Activated naive CD4-positive, alpha-beta T cell treated with anti-CD3 and anti-CD28 coated beads for 36 hours (primary cell): ENCODE data around the gene LGALS9. TPM values are rescaled to one million over a fixed set of nuclear protein-coding genes. Genes with fewer than 3 reads are reported as not detected.
"Not testable (repeated sequence)": the region's sequence is repeated elsewhere in the genome, so short reads cannot be mapped to it uniquely, and the experiment has no call there.

Experiments
- CTCF ChIA-PET: fragments of 350-600 bp; sonication (Branson Sonifier 250); formaldehyde crosslinking; loops from one replicate; lab custom pipeline; 2021; ENCODE audit warnings: antibody characterized with exemption; lab: Charles Lee
- DNase-seq: peaks from one replicate; pipeline ENCODE4 v3.0.0-alpha.2; 2020
- H3K27ac Mint-ChIP-seq: one replicate; pipeline ENCODE4 v1.8.0; 2021; ENCODE audit warnings: mild to moderate bottlenecking, mixed read lengths
- H3K27me3 Mint-ChIP-seq: one replicate; pipeline ENCODE4 v1.8.0; 2021; ENCODE audit warnings: low read depth, mixed read lengths
- H3K36me3 Mint-ChIP-seq: one replicate; pipeline ENCODE4 v1.8.0; 2021; ENCODE audit warnings: low read depth, mixed read lengths
- H3K4me1 Mint-ChIP-seq: one replicate; pipeline ENCODE4 v1.8.0; 2021; ENCODE audit warnings: low read depth, mixed read lengths
- H3K4me3 Mint-ChIP-seq: one replicate; pipeline ENCODE4 v1.8.0; 2021; ENCODE audit warnings: mild to moderate bottlenecking, moderate library complexity, mixed read lengths
- H3K9me3 Mint-ChIP-seq: one replicate; pipeline ENCODE4 v1.8.0; 2021; ENCODE audit warnings: mixed read lengths
- intact Hi-C: fragments of 100-400 bp; cut with micrococcal nuclease; formaldehyde crosslinking; loops from one replicate; pipeline ENCODE4 v1.15.1; 2023
- total RNA-seq, 2 experiments: library from RNA; stranded (reverse); gene quantifications; one replicate each; pipeline ENCODE4 v1.2.3, GENCODE V29; 2021

Gene LGALS9
- total RNA-seq, 2 experiments from 2014 or later: 80.2 to 81.1 TPM

DNA sequence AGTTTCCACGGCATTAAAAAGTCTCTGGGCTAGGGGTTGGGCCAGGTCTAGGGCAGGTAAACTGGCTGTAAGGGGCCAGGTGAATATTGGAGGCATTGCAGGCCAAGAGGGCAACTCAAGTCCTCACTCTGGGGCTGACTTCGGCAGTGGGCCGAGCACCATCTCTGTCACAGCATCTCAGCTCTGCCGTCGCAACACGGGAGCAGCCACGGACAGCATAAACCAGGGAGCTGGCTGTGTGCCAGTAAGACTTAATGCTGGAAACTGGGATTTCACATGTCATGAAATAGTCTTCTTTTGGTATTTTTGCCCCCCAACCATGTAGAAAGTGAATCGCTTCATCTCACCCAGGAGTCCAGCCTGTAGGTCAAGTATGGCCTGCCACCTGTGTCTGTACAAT is 12.6 kb upstream of the LGALS9 start:
- H3K27me3 Mint-ChIP-seq: no peaks in the 10 kb centered on the region
- CTCF ChIA-PET: interaction anchor here (1.4 kb wide), 1 partner anchor 33 kb away, joined by 3 read pairs; no protein-coding TSS in a partner anchor

DNA sequence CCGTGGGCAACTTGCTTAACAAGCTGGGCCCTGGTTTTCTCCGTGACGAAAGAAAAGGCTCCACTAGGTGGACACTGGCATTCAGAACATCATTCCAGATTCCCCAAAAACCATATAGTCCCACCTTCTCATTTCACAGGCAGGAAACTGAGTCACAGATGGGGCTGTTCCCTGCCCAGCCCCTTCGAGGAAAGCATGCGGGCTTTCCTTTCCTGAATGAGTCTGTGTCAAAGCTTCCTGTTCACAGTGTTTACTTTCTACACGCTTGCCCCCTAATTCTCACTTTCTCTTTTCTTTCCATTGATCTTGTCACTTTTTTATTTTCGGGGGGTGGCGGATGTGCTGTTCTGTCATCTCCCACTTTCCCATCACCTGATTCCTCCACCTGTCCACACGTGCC is 10.3 kb upstream of the LGALS9 start:
- no peaks in the 10 kb centered on the region for H3K27me3 Mint-ChIP-seq
- H3K4me3 Mint-ChIP-seq: no peak overlapping the region
- intact Hi-C loops: loop anchor here (1.0 kb wide), 2 partner anchors 8 to 76 kb away; no protein-coding TSS in a partner anchor
- peak; percentile 65 for DNase-seq
- CTCF ChIA-PET: interaction anchor here (0.7 to 1.7 kb wide), 4 partner anchors 9 to 271 kb away, joined by 3 to 5 read pairs (median 4); no protein-coding TSS in a partner anchor
- H3K27ac Mint-ChIP-seq: peak overlapping the region; percentile 51
- H3K4me1 Mint-ChIP-seq: peaks cover 36% of the 10 kb centered on the region
- no peaks in the 10 kb centered on the region for H3K9me3 Mint-ChIP-seq
- peaks cover 68% of the 10 kb centered on the region for H3K36me3 Mint-ChIP-seq

More for the DNA sequence above, 12.6 kb upstream of the LGALS9 start:
- intact Hi-C loops: no loop called here
- no peak for DNase-seq
- no peak overlapping the region for H3K4me3 Mint-ChIP-seq
- no peaks in the 10 kb centered on the region for H3K9me3 Mint-ChIP-seq
- H3K36me3 Mint-ChIP-seq: peaks cover 80% of the 10 kb centered on the region
- peaks cover 48% of the 10 kb centered on the region for H3K4me1 Mint-ChIP-seq
- peak overlapping the region; percentile 51 for H3K27ac Mint-ChIP-seq

DNA sequence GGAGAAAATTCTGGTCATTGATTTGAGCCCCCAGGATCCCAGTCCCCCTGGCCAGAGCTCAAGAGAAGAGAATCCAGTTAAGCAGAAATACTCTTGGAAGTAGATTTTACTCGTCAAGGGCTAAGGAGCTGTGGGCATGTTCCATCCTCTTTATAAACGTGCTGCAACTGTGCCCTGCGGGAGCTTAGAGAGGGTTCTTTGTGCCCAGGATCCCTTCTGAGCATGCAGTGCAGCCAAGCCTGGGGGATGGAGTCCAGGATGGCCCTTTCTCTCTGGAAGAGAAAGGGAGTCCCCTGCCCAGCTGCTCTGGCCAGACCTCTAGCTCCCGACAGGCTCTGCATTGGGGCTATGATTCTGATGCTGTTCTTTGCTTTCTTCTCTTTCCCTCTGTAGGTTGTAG is 9.5 kb upstream of the LGALS9 start:
- H3K4me1 Mint-ChIP-seq: peaks cover 28% of the 10 kb centered on the region
- H3K9me3 Mint-ChIP-seq: no peaks in the 10 kb centered on the region
- H3K36me3 Mint-ChIP-seq: peaks cover 61% of the 10 kb centered on the region

DNA sequence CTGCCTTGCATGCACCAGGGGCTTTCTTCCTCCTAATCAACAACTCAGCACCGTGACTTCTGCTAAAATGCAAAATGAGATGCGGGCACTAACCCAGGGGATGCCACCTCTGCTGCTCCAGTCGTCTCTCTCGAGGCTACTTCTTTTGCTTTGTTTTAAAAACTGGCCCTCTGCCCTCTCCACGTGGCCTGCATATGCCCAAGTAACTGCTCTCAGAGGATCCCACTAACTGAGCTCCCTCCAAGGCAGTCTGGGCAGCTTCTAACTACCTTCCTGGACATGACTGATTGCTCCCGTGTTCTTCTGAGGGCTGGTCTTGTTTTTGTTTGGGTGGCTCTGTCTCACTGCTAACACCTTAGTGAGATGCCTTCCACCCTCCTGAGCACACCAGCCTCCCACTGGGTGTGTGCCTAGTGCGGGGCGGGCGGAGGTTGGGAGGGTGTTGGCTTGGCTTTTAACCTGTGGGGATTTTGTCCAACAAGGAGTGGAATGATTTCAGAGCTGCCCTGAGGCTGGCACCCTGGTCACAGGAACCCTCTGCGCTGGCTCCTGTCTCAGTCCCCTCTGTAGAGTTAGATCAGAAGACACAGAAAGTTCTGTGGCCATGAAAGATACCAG is 8.9 kb upstream of the LGALS9 start:
- intact Hi-C loops: no loop called here
- H3K9me3 Mint-ChIP-seq: no peaks in the 10 kb centered on the region
- H3K4me1 Mint-ChIP-seq: peaks cover 23% of the 10 kb centered on the region
- peaks cover 56% of the 10 kb centered on the region for H3K36me3 Mint-ChIP-seq
- CTCF ChIA-PET: interaction anchor here (0.7 to 1.1 kb wide), 4 partner anchors 8 to 242 kb away, joined by 3 to 4 read pairs (median 3); partner anchors contain the start of gene LGALS9
- no peak overlapping the region for H3K27ac Mint-ChIP-seq
- H3K4me3 Mint-ChIP-seq: no peak overlapping the region
- H3K27me3 Mint-ChIP-seq: no peaks in the 10 kb centered on the region
- no peak for DNase-seq

More for the DNA sequence above, 9.5 kb upstream of the LGALS9 start:
- intact Hi-C loops: no loop called here
- no peak for DNase-seq
- no peaks in the 10 kb centered on the region for H3K27me3 Mint-ChIP-seq
- CTCF ChIA-PET: interaction anchor here (0.7 to 1.7 kb wide), 4 partner anchors 9 to 272 kb away, joined by 3 to 5 read pairs (median 4); partner anchors contain the start of gene LGALS9
- no peak overlapping the region for H3K27ac Mint-ChIP-seq
- no peak overlapping the region for H3K4me3 Mint-ChIP-seq

DNA sequence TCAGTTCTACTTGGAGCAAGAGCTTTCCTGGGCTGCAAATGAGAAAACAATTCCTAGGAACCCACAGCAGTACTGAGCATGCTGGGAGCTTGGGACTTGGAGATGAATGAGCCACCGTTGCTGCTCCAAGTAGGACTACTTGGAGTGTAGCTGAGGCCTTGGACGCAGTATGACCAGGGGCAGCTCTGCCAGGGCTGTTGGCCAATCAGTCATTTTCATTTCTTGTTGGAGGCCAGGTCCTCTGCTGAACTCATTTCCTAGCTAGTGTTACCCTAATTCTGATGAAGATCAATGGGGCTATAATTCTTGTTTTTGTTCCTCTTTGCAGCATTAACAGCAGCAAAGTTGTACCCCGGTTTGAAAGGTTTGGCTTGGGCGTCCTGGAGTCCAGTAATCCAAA is 8.0 kb upstream of the LGALS9 start:
- no peak for DNase-seq
- Mint-ChIP-seq H3K27ac (no peak overlapping the region), H3K9me3 (no peaks in the 10 kb centered on the region), H3K4me1 (peaks cover 18% of the 10 kb centered on the region), H3K27me3 (no peaks in the 10 kb centered on the region), H3K4me3 (no peak overlapping the region), H3K36me3 (peaks cover 48% of the 10 kb centered on the region)
- CTCF ChIA-PET: interaction anchor here (1.0 to 1.1 kb wide), 3 partner anchors 9 to 243 kb away, joined by 3 to 4 read pairs (median 3); no protein-coding TSS in a partner anchor
- intact Hi-C loops: no loop called here

DNA sequence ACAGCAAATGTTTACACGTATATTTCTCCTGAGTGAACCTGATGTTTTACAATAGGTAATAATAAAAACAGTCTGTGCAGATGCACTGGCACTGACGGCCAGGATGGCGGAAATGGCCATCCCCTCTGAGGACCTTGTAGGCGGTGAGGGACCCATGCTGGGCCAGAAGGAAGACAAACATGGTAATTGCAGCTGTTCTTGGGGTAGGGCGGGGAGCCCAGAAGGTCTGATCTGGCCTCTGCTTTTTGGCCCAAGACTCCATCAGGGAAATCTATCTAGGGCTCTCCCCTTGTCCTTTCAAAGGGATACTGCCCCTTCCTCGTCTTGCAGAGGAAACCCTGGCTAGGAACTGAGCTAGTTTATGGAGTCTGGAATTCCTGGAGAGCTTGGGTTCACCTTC is 7.4 kb upstream of the LGALS9 start:
- H3K27me3 Mint-ChIP-seq: no peaks in the 10 kb centered on the region
- peaks cover 42% of the 10 kb centered on the region for H3K36me3 Mint-ChIP-seq
- no peak overlapping the region for H3K4me3 Mint-ChIP-seq
- no peak overlapping the region for H3K27ac Mint-ChIP-seq
- CTCF ChIA-PET: no interaction called here
- intact Hi-C loops: no loop called here
- no peaks in the 10 kb centered on the region for H3K9me3 Mint-ChIP-seq
- H3K4me1 Mint-ChIP-seq: peaks cover 18% of the 10 kb centered on the region
- no peak for DNase-seq

DNA sequence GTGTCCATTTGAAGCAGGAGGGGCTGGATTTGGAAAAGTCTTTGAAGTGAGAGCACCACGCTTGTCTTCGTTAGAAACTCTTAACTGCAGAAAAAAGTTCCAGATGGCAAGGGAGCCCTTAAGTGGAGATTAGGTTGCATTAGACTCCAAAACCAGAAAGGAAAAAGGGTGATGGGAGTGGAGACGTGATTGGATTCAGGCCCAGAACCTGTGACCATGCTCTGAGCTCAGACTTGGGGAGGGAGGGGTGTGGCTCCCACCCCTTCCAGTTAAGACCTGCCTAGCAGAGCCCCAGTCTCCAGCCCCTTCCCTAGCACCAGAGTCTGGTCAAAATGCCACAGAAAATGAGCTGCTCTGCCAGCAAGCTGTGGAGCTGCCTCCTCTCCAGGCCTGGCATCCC is 6.4 kb upstream of the LGALS9 start:
- Mint-ChIP-seq H3K9me3 (no peaks in the 10 kb centered on the region), H3K27ac (no peak overlapping the region), H3K27me3 (no peaks in the 10 kb centered on the region), H3K4me1 (peaks cover 24% of the 10 kb centered on the region), H3K36me3 (peaks cover 41% of the 10 kb centered on the region), H3K4me3 (no peak overlapping the region)
- intact Hi-C loops: no loop called here
- no peak for DNase-seq
- CTCF ChIA-PET: no interaction called here

DNA sequence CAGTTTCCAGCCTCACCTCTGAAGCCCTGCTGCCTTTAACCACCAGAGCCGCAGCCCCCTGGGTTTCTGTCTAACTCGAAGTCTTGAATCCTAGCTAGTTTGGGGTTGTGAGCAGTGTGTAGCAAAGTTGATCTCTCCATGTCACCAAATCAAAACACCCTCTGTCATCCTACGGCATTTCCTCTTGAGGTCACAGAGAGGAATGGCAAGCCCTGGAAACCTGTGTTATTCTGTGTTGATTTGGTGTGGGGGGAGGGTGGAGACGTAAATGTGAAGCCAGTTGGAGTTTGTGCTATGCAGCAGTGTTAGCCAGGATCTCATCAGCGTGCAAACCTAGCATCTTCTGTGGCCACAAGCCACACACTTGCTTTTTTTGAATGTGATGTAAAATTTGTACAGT is 5.1 kb upstream of the LGALS9 start:
- H3K27ac Mint-ChIP-seq: no peak overlapping the region
- CTCF ChIA-PET: interaction anchor here (1.0 to 2.0 kb wide), 4 partner anchors 24 to 77 kb away, joined by 3 to 5 read pairs (median 4); no protein-coding TSS in a partner anchor
- H3K4me1 Mint-ChIP-seq: peaks cover 19% of the 10 kb centered on the region

DNA sequence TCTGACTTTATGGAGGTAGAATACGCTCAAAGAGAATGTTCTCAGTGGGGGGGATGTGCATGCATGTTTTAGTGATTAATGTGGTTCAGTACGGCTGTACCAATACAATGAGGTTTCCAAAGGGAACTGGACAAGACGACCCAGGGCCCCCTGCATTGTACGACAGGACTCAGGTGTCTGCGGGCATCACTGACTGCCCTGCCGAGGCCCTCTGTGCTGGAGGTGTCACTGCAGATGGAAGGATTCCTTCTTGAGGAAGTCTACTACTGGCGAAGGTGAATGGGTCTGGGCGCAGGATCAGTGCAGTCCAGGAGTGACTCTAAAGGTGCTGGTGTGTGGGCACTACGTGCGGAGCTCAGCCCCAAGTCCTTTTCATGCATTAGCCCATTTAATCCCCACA is 3.5 kb upstream of the LGALS9 start:
- intact Hi-C loops: no loop called here
- Mint-ChIP-seq H3K9me3 (no peaks in the 10 kb centered on the region), H3K36me3 (peaks cover 26% of the 10 kb centered on the region), H3K4me3 (no peak overlapping the region), H3K27ac (no peak overlapping the region), H3K4me1 (peaks cover 25% of the 10 kb centered on the region), H3K27me3 (no peaks in the 10 kb centered on the region)
- DNase-seq: no peak
- CTCF ChIA-PET: no interaction called here

More for the DNA sequence above, 5.1 kb upstream of the LGALS9 start:
- Mint-ChIP-seq H3K36me3 (peaks cover 34% of the 10 kb centered on the region), H3K4me3 (no peak overlapping the region), H3K27me3 (no peaks in the 10 kb centered on the region), H3K9me3 (no peaks in the 10 kb centered on the region)
- intact Hi-C loops: no loop called here
- no peak for DNase-seq

DNA sequence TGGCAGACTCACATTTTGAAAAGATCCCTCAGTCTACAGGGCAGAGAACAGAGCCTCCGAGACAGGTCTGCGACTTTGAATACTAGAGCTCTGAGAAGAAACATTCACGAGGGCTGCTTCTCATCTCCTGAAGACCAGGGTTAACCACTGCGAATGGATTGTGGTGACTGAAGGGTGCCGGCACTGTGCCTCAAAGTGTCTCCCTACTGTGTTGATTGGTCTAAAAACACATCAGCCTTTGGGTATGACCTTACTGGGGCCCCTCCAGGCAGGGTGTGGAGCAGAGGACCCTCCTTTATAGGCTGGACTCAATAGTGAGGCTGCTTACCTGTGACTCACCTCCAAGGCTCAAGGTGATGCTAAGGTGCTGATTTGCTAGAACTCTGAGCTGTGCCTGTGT is 2.6 kb upstream of the LGALS9 start:
- no peak for DNase-seq
- peaks cover 18% of the 10 kb centered on the region for H3K36me3 Mint-ChIP-seq
- H3K9me3 Mint-ChIP-seq: no peaks in the 10 kb centered on the region
- no peak overlapping the region for H3K4me3 Mint-ChIP-seq
- intact Hi-C loops: no loop called here
- H3K27ac Mint-ChIP-seq: peak overlapping the region; percentile 59
- peaks cover 33% of the 10 kb centered on the region for H3K4me1 Mint-ChIP-seq
- CTCF ChIA-PET: no interaction called here
- no peaks in the 10 kb centered on the region for H3K27me3 Mint-ChIP-seq

DNA sequence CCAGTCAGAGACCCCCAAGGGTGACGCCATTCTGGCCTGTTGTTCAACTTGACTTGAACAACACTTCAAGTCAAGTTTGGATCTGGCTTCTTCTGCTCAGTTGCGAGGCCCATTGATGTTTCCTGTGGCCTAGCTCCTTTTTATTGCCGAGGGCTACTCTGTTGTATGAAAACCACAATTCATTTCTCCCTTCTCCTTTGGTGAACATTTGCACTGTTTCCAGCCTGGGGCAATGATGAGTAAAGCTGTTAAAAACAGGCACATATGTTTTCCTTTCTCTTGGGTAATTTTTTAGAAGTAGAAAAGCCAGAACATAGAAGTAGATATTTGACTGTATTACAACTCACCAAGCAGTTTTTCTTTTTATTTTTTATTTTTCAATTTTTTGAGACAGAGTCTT is 1.7 kb upstream of the LGALS9 start:
- peaks cover 37% of the 10 kb centered on the region for H3K4me1 Mint-ChIP-seq
- H3K27me3 Mint-ChIP-seq, intact Hi-C loops, DNase-seq, H3K9me3 Mint-ChIP-seq, H3K27ac Mint-ChIP-seq, H3K4me3 Mint-ChIP-seq, CTCF ChIA-PET: not testable (repeated sequence)
- H3K36me3 Mint-ChIP-seq: peaks cover 12% of the 10 kb centered on the region

DNA sequence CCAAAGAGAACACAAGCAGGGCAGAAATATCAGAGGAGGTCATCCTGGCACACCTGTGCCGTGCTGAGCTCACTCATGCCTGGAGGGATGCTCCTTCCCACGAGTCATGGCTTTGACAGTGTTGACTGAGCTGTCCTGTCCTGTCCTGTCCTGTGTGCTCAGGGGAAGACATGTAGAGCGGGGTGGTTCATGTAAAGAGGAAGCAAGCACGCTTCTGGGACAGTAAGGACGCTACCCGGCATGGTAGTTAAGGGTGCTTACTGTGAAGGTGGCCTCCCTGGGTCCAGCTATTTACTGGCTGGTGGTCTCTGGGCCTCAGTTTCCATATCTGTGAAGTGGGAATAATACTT is 398 bp downstream of the LGALS9 start:
- intact Hi-C loops: loop anchor here (2.0 kb wide), 1 partner anchor 19 kb away; no protein-coding TSS in a partner anchor
- H3K9me3 Mint-ChIP-seq: no peaks in the 10 kb centered on the region
- no peaks in the 10 kb centered on the region for H3K27me3 Mint-ChIP-seq
- CTCF ChIA-PET: interaction anchor here (0.9 to 2.8 kb wide), 8 partner anchors 9 to 395 kb away, joined by 3 to 12 read pairs (median 4); no protein-coding TSS in a partner anchor
- peak overlapping the region; percentile 81 for H3K4me3 Mint-ChIP-seq
- H3K27ac Mint-ChIP-seq: peak overlapping the region; percentile 80
- DNase-seq: peak; percentile 55
- H3K36me3 Mint-ChIP-seq: peaks cover 15% of the 10 kb centered on the region
- peaks cover 47% of the 10 kb centered on the region for H3K4me1 Mint-ChIP-seq
